Neuron (in vitro differentiated cells): ENCODE measurements around the gene CALR.

ENCODE experiments used
- H2AFZ ChIP-seq: one replicate; pipeline ENCODE4 v1.6.1; 2013; ENCODE audit warnings: low read depth, mild to moderate bottlenecking, inconsistent platforms, low read length, moderate library complexity
- H3K27me3 ChIP-seq: one replicate; pipeline ENCODE4 v1.6.1; 2013; ENCODE audit warnings: low read length; ENCODE audit not compliant: insufficient read depth
- H3K36me3 ChIP-seq: one replicate; pipeline ENCODE4 v1.6.1; 2013; ENCODE audit warnings: low read length; ENCODE audit not compliant: insufficient read depth
- H3K4me1 ChIP-seq: one replicate; pipeline ENCODE4 v1.6.1; 2013; ENCODE audit warnings: low read length; ENCODE audit not compliant: insufficient read depth
- H3K4me3 ChIP-seq: 2 replicates; pipeline ENCODE4 v1.5.1; 2013; ENCODE audit warnings: mild to moderate bottlenecking, low read length, moderate library complexity
- H3K9me3 ChIP-seq: one replicate; pipeline ENCODE4 v1.6.1; 2013; ENCODE audit warnings: low read length

The CALR gene

DNA sequence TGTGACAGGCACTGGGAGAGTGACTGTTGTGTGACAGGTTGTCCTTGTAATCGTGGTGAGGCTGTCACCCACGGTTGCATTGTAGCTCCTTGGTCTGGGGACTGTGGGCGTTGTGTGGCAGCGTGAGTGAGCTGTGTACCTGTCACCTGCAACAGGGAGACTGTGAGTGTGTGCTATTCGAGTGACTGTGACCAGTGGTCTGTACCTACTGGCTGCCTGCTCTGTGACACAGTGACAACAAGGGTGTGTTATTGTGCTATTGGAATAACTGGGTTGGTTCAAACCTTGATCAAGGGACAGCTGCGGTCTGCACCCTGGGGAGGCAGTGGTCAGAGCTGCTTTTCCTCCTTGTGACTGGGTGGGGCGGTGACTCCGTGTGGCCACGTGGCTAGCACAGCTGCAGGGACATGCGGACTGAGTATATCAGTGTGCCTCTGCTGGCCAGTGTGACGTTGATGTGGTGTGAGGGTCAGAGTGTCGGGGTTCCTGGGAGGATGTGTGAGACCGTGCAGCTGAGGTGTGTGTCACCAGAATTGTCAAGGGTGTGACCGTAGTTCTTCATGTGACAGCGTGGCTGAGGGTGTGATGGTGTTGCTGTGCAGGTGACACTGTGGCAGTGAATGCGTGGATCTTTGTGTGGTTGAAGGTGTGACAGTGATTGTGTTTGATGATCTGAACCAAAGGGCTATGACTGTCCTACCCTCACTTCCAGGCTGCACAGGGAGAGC, 46.8 kb downstream of the CALR start:
- H3K27me3 ChIP-seq = peaks cover 45% of the 10 kb centered on the region
- H3K9me3 ChIP-seq = no peaks in the 10 kb centered on the region
- H3K4me1 ChIP-seq = peaks cover 11% of the 10 kb centered on the region
- no peak overlapping the region for H3K4me3 ChIP-seq
- no peaks in the 10 kb centered on the region for H3K36me3 ChIP-seq
- H2AFZ ChIP-seq = no peak overlapping the region

DNA sequence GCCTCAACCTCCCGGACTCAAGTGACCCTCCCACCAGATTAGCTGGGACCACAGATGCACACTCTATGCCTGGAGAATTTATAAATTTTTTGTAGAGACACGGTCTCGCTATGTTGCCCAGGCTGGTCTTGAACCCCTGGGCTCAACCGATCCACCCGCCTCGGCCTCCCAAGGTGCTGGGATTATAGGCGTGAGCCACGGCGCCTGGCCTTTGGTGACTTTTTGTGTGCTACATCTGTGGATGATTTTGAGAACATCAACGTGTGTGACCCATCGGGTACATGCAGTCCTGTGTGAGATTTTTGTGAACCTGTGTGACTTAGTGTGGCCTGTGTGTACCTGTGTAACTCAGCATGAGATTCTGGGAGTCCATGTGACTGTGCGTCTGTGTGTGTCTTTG, 48.3 kb downstream of the CALR start:
- Histone ChIP-seq H3K4me3 (no peak overlapping the region), H3K4me1 (peaks cover 11% of the 10 kb centered on the region), H2AFZ (no peak overlapping the region), H3K27me3 (peaks cover 56% of the 10 kb centered on the region), H3K36me3 (no peaks in the 10 kb centered on the region), H3K9me3 (no peaks in the 10 kb centered on the region)

DNA sequence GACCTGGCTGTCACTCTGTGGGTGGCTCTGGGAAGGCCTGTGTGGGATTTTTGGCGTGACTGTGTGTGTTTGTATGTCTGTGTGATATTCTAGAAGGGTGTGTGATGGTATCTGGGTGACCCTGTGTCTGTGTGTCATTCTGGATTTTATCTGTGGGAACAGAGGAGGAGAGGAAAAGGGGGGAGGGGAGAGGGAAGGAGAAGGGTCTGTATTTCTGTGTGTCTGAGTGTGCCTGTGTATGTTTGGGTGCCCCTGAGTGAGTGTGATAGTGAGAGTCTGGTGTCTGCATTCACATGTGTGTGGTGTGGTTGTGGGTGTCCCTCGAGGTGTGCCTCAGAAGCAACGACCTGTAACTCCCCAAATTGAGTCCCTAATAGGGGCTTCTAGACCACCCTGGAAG, 48.8 kb downstream of the CALR start:
- no peaks in the 10 kb centered on the region for H3K36me3 ChIP-seq
- no peak overlapping the region for H3K4me3 ChIP-seq
- peaks cover 56% of the 10 kb centered on the region for H3K27me3 ChIP-seq
- no peaks in the 10 kb centered on the region for H3K9me3 ChIP-seq
- H2AFZ ChIP-seq = no peak overlapping the region
- H3K4me1 ChIP-seq = peaks cover 11% of the 10 kb centered on the region

DNA sequence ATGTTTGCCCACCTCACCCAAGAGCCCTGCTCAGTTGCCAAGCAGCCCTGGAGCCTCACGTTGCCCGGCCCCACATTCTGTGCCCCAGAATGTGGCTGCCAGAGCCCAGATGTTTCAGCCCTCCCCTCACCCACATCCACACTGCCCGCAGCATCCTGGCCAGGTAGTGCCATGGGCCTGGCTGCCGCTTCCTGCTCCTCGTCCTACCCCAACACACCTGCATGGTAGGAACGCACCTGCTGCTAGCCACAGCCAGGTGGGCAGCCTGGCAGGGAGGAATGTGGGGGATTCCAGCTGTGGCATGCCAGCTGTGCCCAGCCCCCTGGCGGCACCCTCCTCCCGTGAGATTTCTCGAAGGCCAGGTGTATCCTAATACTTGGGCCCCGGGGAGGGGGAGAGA, 49.4 kb downstream of the CALR start:
- H3K4me3 ChIP-seq = no peak overlapping the region
- H3K9me3 ChIP-seq = no peaks in the 10 kb centered on the region
- H2AFZ ChIP-seq = no peak overlapping the region
- peaks cover 56% of the 10 kb centered on the region for H3K27me3 ChIP-seq
- peaks cover 11% of the 10 kb centered on the region for H3K4me1 ChIP-seq
- H3K36me3 ChIP-seq = no peaks in the 10 kb centered on the region

DNA sequence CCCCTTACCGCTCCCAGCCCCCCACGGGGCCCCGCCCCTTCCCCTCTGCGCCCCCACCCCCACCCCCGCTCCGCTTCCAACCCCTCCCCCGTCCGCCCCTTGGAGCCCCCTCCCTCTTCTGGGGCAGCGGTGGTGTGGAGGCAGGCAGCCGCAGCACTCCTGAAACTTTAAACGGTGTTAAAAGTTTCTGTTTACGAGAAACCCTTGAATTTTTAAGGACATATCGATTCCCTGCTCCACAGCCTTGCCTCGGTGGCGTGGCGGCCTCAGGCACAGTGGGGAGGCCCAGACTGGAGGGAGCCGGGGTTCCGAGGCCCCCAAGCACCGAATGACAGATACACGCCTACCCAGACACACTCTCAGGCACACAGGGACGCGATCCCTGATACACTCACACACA, 52.0 kb downstream of the CALR start:
- Histone ChIP-seq H2AFZ (no peak overlapping the region), H3K36me3 (no peaks in the 10 kb centered on the region), H3K27me3 (peaks cover 59% of the 10 kb centered on the region), H3K4me1 (peaks cover under 1% of the 10 kb centered on the region), H3K4me3 (no peak overlapping the region), H3K9me3 (no peaks in the 10 kb centered on the region)

DNA sequence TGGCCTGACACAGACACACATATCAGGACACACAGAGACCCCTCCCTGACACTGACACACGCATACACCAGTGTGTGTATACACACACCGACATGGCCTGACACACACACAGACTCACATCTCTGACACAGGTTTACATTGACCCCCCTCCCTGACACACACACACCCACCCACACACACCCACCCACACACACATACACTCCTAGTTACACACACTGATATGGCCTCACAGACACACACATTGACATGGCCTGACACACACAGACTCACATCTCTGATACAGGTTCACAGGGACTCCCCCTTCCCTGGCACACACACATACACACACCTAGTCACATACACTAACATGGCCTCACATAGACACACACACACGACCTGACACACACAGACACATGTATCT, 52.4 kb downstream of the CALR start:
- no peak overlapping the region for H2AFZ ChIP-seq
- peaks cover 55% of the 10 kb centered on the region for H3K27me3 ChIP-seq
- H3K4me1 ChIP-seq = peaks cover under 1% of the 10 kb centered on the region
- H3K36me3 ChIP-seq = no peaks in the 10 kb centered on the region
- H3K9me3 ChIP-seq = no peaks in the 10 kb centered on the region
- no peak overlapping the region for H3K4me3 ChIP-seq

DNA sequence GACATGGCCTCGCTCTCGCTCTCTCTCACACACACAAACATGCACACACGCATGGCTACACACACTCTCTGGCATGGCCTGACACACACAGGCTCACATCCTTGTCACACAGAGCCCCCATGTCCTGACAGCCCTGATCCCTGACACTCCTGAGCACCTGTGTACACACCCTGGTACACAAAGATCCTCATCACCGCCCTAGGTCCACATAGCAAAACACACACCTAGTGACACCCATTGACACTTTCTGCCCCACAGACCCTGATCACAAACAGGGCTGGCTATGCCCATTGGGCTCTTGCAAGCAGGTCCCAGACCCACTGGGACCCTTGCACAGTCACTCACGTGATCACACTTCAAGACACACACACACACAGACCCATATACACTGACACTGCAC, 52.9 kb downstream of the CALR start:
- Histone ChIP-seq H2AFZ (no peak overlapping the region), H3K27me3 (peaks cover 55% of the 10 kb centered on the region), H3K4me3 (no peak overlapping the region), H3K36me3 (no peaks in the 10 kb centered on the region), H3K4me1 (peaks cover 3% of the 10 kb centered on the region), H3K9me3 (no peaks in the 10 kb centered on the region)

DNA sequence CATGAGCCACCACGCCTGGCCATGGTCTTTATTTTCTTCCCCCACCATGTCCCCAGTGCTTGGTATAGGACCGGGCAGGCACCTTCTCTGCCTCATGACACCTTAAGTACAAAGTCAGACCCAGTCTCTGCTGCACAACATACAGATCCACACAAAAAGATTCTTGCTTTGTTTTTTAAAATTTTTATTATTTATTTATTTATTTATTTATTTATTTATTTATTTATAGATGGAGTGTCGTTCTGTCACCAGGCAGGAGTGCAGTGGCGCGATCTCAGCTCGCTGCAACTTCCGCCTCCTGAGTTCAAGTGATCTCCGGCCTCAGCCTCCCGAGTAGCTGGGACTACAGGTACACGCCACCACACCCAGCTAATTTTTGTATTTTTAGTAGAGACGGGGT, 54.3 kb downstream of the CALR start:
- Histone ChIP-seq H2AFZ (no peak overlapping the region), H3K27me3 (peaks cover 60% of the 10 kb centered on the region)

DNA sequence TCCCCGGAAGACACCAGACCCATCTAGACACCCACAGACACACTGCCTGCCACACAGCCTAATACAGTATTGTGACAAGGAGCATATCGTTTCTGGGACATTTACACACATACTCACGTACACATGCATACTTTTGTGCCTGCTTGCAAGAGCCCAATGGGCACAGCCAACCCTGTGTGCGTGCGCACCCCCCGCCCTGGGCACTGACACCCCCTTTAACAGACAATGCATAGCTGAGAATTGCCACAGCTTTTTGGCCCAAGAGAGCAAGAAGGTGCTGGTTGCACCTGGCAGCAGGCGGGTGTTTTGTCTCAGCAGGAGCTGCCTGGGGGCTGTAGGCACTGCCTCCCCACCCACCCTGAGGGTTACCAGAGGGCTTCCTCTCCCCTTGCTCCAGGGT, 55.2 kb downstream of the CALR start:
- Histone ChIP-seq H3K27me3 (peaks cover 59% of the 10 kb centered on the region), H3K4me3 (no peak overlapping the region), H3K36me3 (no peaks in the 10 kb centered on the region), H3K4me1 (peaks cover 3% of the 10 kb centered on the region), H3K9me3 (no peaks in the 10 kb centered on the region), H2AFZ (no peak overlapping the region)

More for the DNA sequence above, 54.3 kb downstream of the CALR start:
- Histone ChIP-seq H3K36me3 (no peaks in the 10 kb centered on the region), H3K4me3 (no peak overlapping the region), H3K4me1 (peaks cover 3% of the 10 kb centered on the region), H3K9me3 (no peaks in the 10 kb centered on the region)
